ENCODE data around the gene PRSS16. TPM values are rescaled to one million over a fixed set of nuclear protein-coding genes. Genes with fewer than 3 reads are reported as not detected.
A peak's percentile ranks its signal among the peaks of the same experiment; 100 is the strongest.
"Not testable (repeated sequence)": the region's sequence is repeated elsewhere in the genome, so short reads cannot be mapped to it uniquely, and the experiment has no call there.

Gene PRSS16
- total RNA-seq, 1 experiment from 2014 or later = 0.64 TPM

- CTCF ChIA-PET = interaction anchor here (0.6 kb wide), 1 partner anchor 557 kb away, joined by 4 read pairs; no protein-coding TSS in a partner anchor
- peak; percentile 27; the same call in 1 of the 2 replicates for TF ChIP-seq CTCF (conservative IDR thresholded peaks at IDR 0.05; ENCODE audit: low read depth, low read length)
- H3K4me1 ChIP-seq (ENCODE audit: insufficient read depth, low read length, poor library complexity, severe bottlenecking); H3K9me3 ChIP-seq (ENCODE audit: low read depth, low read length, poor library complexity, severe bottlenecking); H3K27me3 ChIP-seq (replicated peaks; ENCODE audit: insufficient read depth, low read depth, low read length, poor library complexity); intact Hi-C loops (cut with micrococcal nuclease; ENCODE audit: unreplicated experiment); POLR2A ChIA-PET (ENCODE audit: low non-redundant PET); BruUV-seq (replicated peaks); H3K36me3 ChIP-seq (ENCODE audit: insufficient read depth, low read length, poor library complexity, severe bottlenecking); H3K4me3 ChIP-seq (ENCODE audit: low read depth, low read length, poor library complexity, severe bottlenecking); H3K27ac ChIP-seq (ENCODE audit: low read depth, low read length, poor library complexity, severe bottlenecking): not testable (repeated sequence)
- peak; percentile 48 for DNase-seq (ENCODE audit: low spot score)
These were observed 34.4 kb upstream of the PRSS16 start for GRCh38 chr6:27213091-27213517.

GRCh38 chr6:27213544-27214125 is 33.9 kb upstream of the PRSS16 start:
- CTCF ChIA-PET = interaction anchor here (0.6 to 1.1 kb wide), 2 partner anchors 557 to 594 kb away, joined by 4 to 5 read pairs; a partner anchor contains a TSS
- Histone ChIP-seq H3K4me1 (ENCODE audit: insufficient read depth, low read length, poor library complexity, severe bottlenecking) (no peaks in the 10 kb centered on the region), H3K4me3 (ENCODE audit: low read depth, low read length, poor library complexity, severe bottlenecking) (peak overlapping the region; percentile 55), H3K27me3 (replicated peaks; ENCODE audit: insufficient read depth, low read depth, low read length, poor library complexity) (no peaks in the 10 kb centered on the region), H3K36me3 (ENCODE audit: insufficient read depth, low read length, poor library complexity, severe bottlenecking) (no peaks in the 10 kb centered on the region), H3K27ac (ENCODE audit: low read depth, low read length, poor library complexity, severe bottlenecking) (no peak overlapping the region), H3K9me3 (ENCODE audit: low read depth, low read length, poor library complexity, severe bottlenecking) (no peaks in the 10 kb centered on the region)
- intact Hi-C loops (cut with micrococcal nuclease; ENCODE audit: unreplicated experiment) = no loop called here
- POLR2A ChIA-PET (ENCODE audit: low non-redundant PET) = no interaction called here
- no TSS peak for BruUV-seq (replicated peaks)
- DNase-seq (ENCODE audit: low spot score) = peak; percentile 74
- TF ChIP-seq CTCF (conservative IDR thresholded peaks at IDR 0.05; ENCODE audit: low read depth, low read length) (no peak), EZH2 (IDR thresholded peaks at IDR 0.05; ENCODE audit: borderline replicate concordance, low read depth, low read length, poor library complexity, severe bottlenecking) (no peak)

GRCh38 chr6:27214126-27214601 is 33.3 kb upstream of the PRSS16 start:
- CTCF ChIA-PET = interaction anchor here (0.7 to 1.1 kb wide), 2 partner anchors 128 to 593 kb away, joined by 3 to 5 read pairs; a partner anchor contains a TSS

More at GRCh38 chr6:27214126-27214601, 33.3 kb upstream of the PRSS16 start:
- TF ChIP-seq EZH2 (IDR thresholded peaks at IDR 0.05; ENCODE audit: borderline replicate concordance, low read depth, low read length, poor library complexity, severe bottlenecking) (no peak), CTCF (conservative IDR thresholded peaks at IDR 0.05; ENCODE audit: low read depth, low read length) (no peak)
- no peaks in the 10 kb centered on the region for H3K4me1 ChIP-seq (ENCODE audit: insufficient read depth, low read length, poor library complexity, severe bottlenecking)
- intact Hi-C loops (cut with micrococcal nuclease; ENCODE audit: unreplicated experiment) = no loop called here
- POLR2A ChIA-PET (ENCODE audit: low non-redundant PET) = no interaction called here
- no peaks in the 10 kb centered on the region for H3K36me3 ChIP-seq (ENCODE audit: insufficient read depth, low read length, poor library complexity, severe bottlenecking)
- peak overlapping the region; percentile 55 for H3K4me3 ChIP-seq (ENCODE audit: low read depth, low read length, poor library complexity, severe bottlenecking)
- no TSS peak for BruUV-seq (replicated peaks)
- DNase-seq (ENCODE audit: low spot score) = peak; percentile 33
- H3K27ac ChIP-seq (ENCODE audit: low read depth, low read length, poor library complexity, severe bottlenecking) = no peak overlapping the region
- H3K27me3 ChIP-seq (replicated peaks; ENCODE audit: insufficient read depth, low read depth, low read length, poor library complexity) = no peaks in the 10 kb centered on the region
- H3K9me3 ChIP-seq (ENCODE audit: low read depth, low read length, poor library complexity, severe bottlenecking) = no peaks in the 10 kb centered on the region

Data from A673 (cell line).